Measurements from ENCODE around the gene HSD3B2.

- TF ChIP-seq CTCF (IDR thresholded peaks at IDR 0.05) (no peak), POLR2A (IDR thresholded peaks at IDR 0.05) (no peak)
Observed at GRCh38 chr1:119453021-119453420, 38.1 kb downstream of the HSD3B2 start.
